HG03175 (cell line): ENCODE data around the gene LANCL1.

Source experiments
- ATAC-seq: cut with Tn5 transposase; IDR thresholded peaks from one replicate; pipeline ENCODE4 v1.9.1; 2021; ENCODE audit warnings: mild to moderate bottlenecking, moderate library complexity; ENCODE audit not compliant: unreplicated experiment

Gene LANCL1

GRCh38 chr2:210476194-210477128, at the start of gene LANCL1:
Gene LANCL1 (minus strand): TSS chr2:210476759. CDS start chr2:210476396, 363 bp downstream.
- peak; percentile 100 for ATAC-seq

- no peak for ATAC-seq
Observed at GRCh38 chr2:210524533-210524932, 48.0 kb upstream of the LANCL1 start.

GRCh38 chr2:210523650-210524289, 47.2 kb upstream of the LANCL1 start:
- no peak for ATAC-seq

GRCh38 chr2:210522399-210522798, 45.8 kb upstream of the LANCL1 start:
- no peak for ATAC-seq

GRCh38 chr2:210519594-210519993, 43.0 kb upstream of the LANCL1 start:
- ATAC-seq = no peak

GRCh38 chr2:210517264-210517663, 40.7 kb upstream of the LANCL1 start:
- ATAC-seq = no peak

- ATAC-seq = peak; percentile 44
Observed at GRCh38 chr2:210515911-210516310, 39.4 kb upstream of the LANCL1 start.

- ATAC-seq = no peak
Observed at GRCh38 chr2:210503725-210504191, 27.2 kb upstream of the LANCL1 start.

- peak; percentile 89 for ATAC-seq
Observed at GRCh38 chr2:210503001-210503623, 26.6 kb upstream of the LANCL1 start.

- peak; percentile 76 for ATAC-seq
Observed at GRCh38 chr2:210496512-210496911, 20.0 kb upstream of the LANCL1 start.

- no peak for ATAC-seq
Observed at GRCh38 chr2:210493528-210493927, 17.0 kb upstream of the LANCL1 start.

GRCh38 chr2:210481601-210482175, 5.1 kb upstream of the LANCL1 start:
- ATAC-seq = no peak

- no peak for ATAC-seq
Observed at GRCh38 chr2:210480764-210481163, 4.2 kb upstream of the LANCL1 start.

- ATAC-seq = no peak
Observed at GRCh38 chr2:210480079-210480478, 3.5 kb upstream of the LANCL1 start.

- no peak for ATAC-seq
Observed at GRCh38 chr2:210478661-210479060, 2.1 kb upstream of the LANCL1 start.

- ATAC-seq = no peak
Observed at GRCh38 chr2:210477496-210477895, 937 bp upstream of the LANCL1 start.

GRCh38 chr2:210475706-210476105, 853 bp downstream of the LANCL1 start:
- no peak for ATAC-seq

- ATAC-seq = no peak
Observed at GRCh38 chr2:210474776-210475175, 1.8 kb downstream of the LANCL1 start.

GRCh38 chr2:210461401-210461800, 15.2 kb downstream of the LANCL1 start:
- ATAC-seq = peak; percentile 68

- peak; percentile 61 for ATAC-seq
Observed at GRCh38 chr2:210460322-210461227, 16.0 kb downstream of the LANCL1 start.
